CD4-positive, CD25-positive, alpha-beta regulatory T cell (primary cell): ENCODE results near the gene CHRM2. TPM values are rescaled to one million over a fixed set of nuclear protein-coding genes. Genes with fewer than 3 reads are reported as not detected.

Source experiments
- ATAC-seq, 2 donors: fragments of 150-1000 bp; cut with Tn5 transposase; one replicate each; pipeline ENCODE4 v1.10.0; 2021; ENCODE audit warnings: low read depth in 2 of 2, moderate number of reproducible peaks in 2 of 2, moderate library complexity in 1 of 2
- DNase-seq, 3 donors: peaks; one replicate each; pipeline versions ENCODE4 v3.0.0 to v3.0.0-alpha.2; 2012 to 2022; ENCODE audit warnings: mixed read lengths in 1 of 3
- H3K27ac ChIP-seq: one replicate; pipeline ENCODE4 v1.7.0; 2013; ENCODE audit warnings: mild to moderate bottlenecking, low read length; ENCODE audit not compliant: insufficient read depth, poor library complexity, severe bottlenecking
- H3K27me3 ChIP-seq: one replicate; pipeline ENCODE4 v1.7.0; 2013; ENCODE audit warnings: low read length; ENCODE audit not compliant: control insufficient read depth, insufficient read depth
- H3K36me3 ChIP-seq: one replicate; pipeline ENCODE4 v1.7.0; 2013; ENCODE audit warnings: mild to moderate bottlenecking, low read length, moderate library complexity; ENCODE audit not compliant: control insufficient read depth, insufficient read depth
- H3K4me1 ChIP-seq: 2 replicates; pipeline ENCODE4 v1.7.0; 2013; ENCODE audit warnings: mild to moderate bottlenecking, low read length; ENCODE audit not compliant: insufficient read depth, control insufficient read depth, poor library complexity, severe bottlenecking
- H3K4me3 ChIP-seq: one replicate; pipeline ENCODE4 v1.7.0; 2013; ENCODE audit warnings: low read depth, mild to moderate bottlenecking, low read length, moderate library complexity
- H3K9me3 ChIP-seq, 2 experiments: 1 replicate in 1 of 2; 2 replicates in 1 of 2; pipeline ENCODE4 v1.7.0; 2013; ENCODE audit warnings: low read length in 2 of 2, mild to moderate bottlenecking in 1 of 2, moderate library complexity in 1 of 2; ENCODE audit not compliant: control insufficient read depth in 2 of 2
- H3K27ac Mint-ChIP-seq, 3 donors: one replicate each; pipeline ENCODE4 v1.8.0; 2020 to 2022; ENCODE audit warnings: mild to moderate bottlenecking in 3 of 3, mixed read lengths in 3 of 3, moderate library complexity in 2 of 3
- H3K27me3 Mint-ChIP-seq: one replicate; pipeline ENCODE4 v1.8.0; 2022; ENCODE audit warnings: mild to moderate bottlenecking, mixed read lengths
- H3K36me3 Mint-ChIP-seq: one replicate; pipeline ENCODE4 v1.8.0; 2020; ENCODE audit warnings: mixed read lengths
- H3K4me1 Mint-ChIP-seq, 4 donors: one replicate each; pipeline ENCODE4 v1.8.0; 2020 to 2022; ENCODE audit warnings: mixed read lengths in 4 of 4, mild to moderate bottlenecking in 1 of 4
- H3K4me3 Mint-ChIP-seq, 4 donors: one replicate each; pipeline ENCODE4 v1.8.0; 2020 to 2022; ENCODE audit warnings: mild to moderate bottlenecking in 4 of 4, mixed read lengths in 4 of 4, moderate library complexity in 3 of 4
- H3K9me3 Mint-ChIP-seq, 7 donors: one replicate each; pipeline ENCODE4 v1.8.0; 2020 to 2022; ENCODE audit warnings: mixed read lengths in 7 of 7, mild to moderate bottlenecking in 3 of 7, moderate library complexity in 2 of 7
- polyA plus RNA-seq, 4 donors: library from polyadenylated mRNA; unstranded; fragments of 300-500 nt; fragmentation: Illumina TruSeq; gene quantifications; one replicate each; pipeline ENCODE4 v1.2.3, GENCODE V29; 2021
- total RNA-seq: library from RNA; stranded (reverse); gene quantifications from one replicate; pipeline ENCODE4 v1.2.3, GENCODE V29; 2022

CHRM2 gene
- total and polyA plus RNA-seq, 5 donors from 2014 or later, result not detected

GRCh38 chr7:136942994-136943393, 74.5 kb downstream of the CHRM2 start:
- Histone ChIP-seq H3K4me1 (no peaks in the 10 kb centered on the region), H3K27me3 (no peaks in the 10 kb centered on the region), H3K9me3 (no peaks in the 10 kb centered on the region), H3K27ac (no peak overlapping the region), H3K36me3 (no peaks in the 10 kb centered on the region), H3K4me3 (no peak overlapping the region)
- H3K36me3 Mint-ChIP-seq, result no peaks in the 10 kb centered on the region
- no peak overlapping the region for H3K27ac Mint-ChIP-seq
- peaks cover 3 to 24% (median 4%) of the 10 kb centered on the region in 7 donors for H3K9me3 Mint-ChIP-seq
- H3K27me3 Mint-ChIP-seq, result no peaks in the 10 kb centered on the region
- ATAC-seq (no peak), DNase-seq (no peak)
- H3K4me3 Mint-ChIP-seq, result no peak overlapping the region
- H3K4me1 Mint-ChIP-seq, result no peaks in the 10 kb centered on the region

- Mint-ChIP-seq H3K4me1 (no peaks in the 10 kb centered on the region), H3K4me3 (no peak overlapping the region), H3K9me3 (peaks cover 4 to 38% (median 8%) of the 10 kb centered on the region in 7 donors), H3K27ac (no peak overlapping the region), H3K36me3 (no peaks in the 10 kb centered on the region), H3K27me3 (no peaks in the 10 kb centered on the region)
- Histone ChIP-seq H3K9me3 (peaks cover 0 to 13% of the 10 kb centered on the region in 2 experiments), H3K4me1 (no peaks in the 10 kb centered on the region), H3K27me3 (no peaks in the 10 kb centered on the region), H3K27ac (no peak overlapping the region), H3K36me3 (no peaks in the 10 kb centered on the region), H3K4me3 (no peak overlapping the region)
- DNase-seq, result no peak
- ATAC-seq, result no peak
Observed at GRCh38 chr7:136947347-136947746, 78.9 kb downstream of the CHRM2 start.

GRCh38 chr7:136950331-136950730, 81.9 kb downstream of the CHRM2 start:
- no peaks in the 10 kb centered on the region for H3K27me3 ChIP-seq
- no peaks in the 10 kb centered on the region for H3K36me3 Mint-ChIP-seq
- H3K27ac Mint-ChIP-seq, result no peak overlapping the region
- H3K9me3 ChIP-seq, result peaks cover 0 to 15% of the 10 kb centered on the region in 2 experiments
- no peaks in the 10 kb centered on the region for H3K27me3 Mint-ChIP-seq
- H3K4me1 ChIP-seq, result no peaks in the 10 kb centered on the region
- DNase-seq (no peak), ATAC-seq (no peak)
- H3K4me3 ChIP-seq, result no peak overlapping the region
- no peaks in the 10 kb centered on the region for H3K4me1 Mint-ChIP-seq
- H3K36me3 ChIP-seq, result no peaks in the 10 kb centered on the region
- peaks cover 0 to 48% (median 8%) of the 10 kb centered on the region in 7 donors for H3K9me3 Mint-ChIP-seq
- no peak overlapping the region for H3K27ac ChIP-seq
- no peak overlapping the region for H3K4me3 Mint-ChIP-seq

GRCh38 chr7:136953386-136953785, 84.9 kb downstream of the CHRM2 start:
- Mint-ChIP-seq H3K27ac (no peak overlapping the region), H3K4me1 (no peaks in the 10 kb centered on the region), H3K4me3 (no peak overlapping the region), H3K27me3 (no peaks in the 10 kb centered on the region), H3K9me3 (peaks cover 0 to 32% (median 5%) of the 10 kb centered on the region in 7 donors), H3K36me3 (no peaks in the 10 kb centered on the region)
- no peaks in the 10 kb centered on the region for H3K27me3 ChIP-seq
- no peaks in the 10 kb centered on the region for H3K36me3 ChIP-seq
- H3K27ac ChIP-seq, result no peak overlapping the region
- DNase-seq (no peak), ATAC-seq (no peak)
- H3K4me1 ChIP-seq, result no peaks in the 10 kb centered on the region
- peaks cover 0 to 15% of the 10 kb centered on the region in 2 experiments for H3K9me3 ChIP-seq
- H3K4me3 ChIP-seq, result no peak overlapping the region

GRCh38 chr7:136956232-136956631, 87.8 kb downstream of the CHRM2 start:
- no peak overlapping the region for H3K27ac Mint-ChIP-seq
- H3K4me3 Mint-ChIP-seq, result no peak overlapping the region
- H3K36me3 Mint-ChIP-seq, result no peaks in the 10 kb centered on the region
- ATAC-seq, result no peak
- no peaks in the 10 kb centered on the region for H3K4me1 Mint-ChIP-seq
- H3K27me3 Mint-ChIP-seq, result no peaks in the 10 kb centered on the region
- Histone ChIP-seq H3K4me1 (no peaks in the 10 kb centered on the region), H3K27ac (no peak overlapping the region), H3K4me3 (no peak overlapping the region), H3K9me3 (peaks cover 0 to 16% of the 10 kb centered on the region in 2 experiments), H3K27me3 (no peaks in the 10 kb centered on the region), H3K36me3 (no peaks in the 10 kb centered on the region)
- peaks cover 0 to 30% (median 7%) of the 10 kb centered on the region in 7 donors for H3K9me3 Mint-ChIP-seq
- DNase-seq, result no peak

GRCh38 chr7:136956671-136957070, 88.2 kb downstream of the CHRM2 start:
- no peak overlapping the region for H3K4me3 Mint-ChIP-seq
- H3K27me3 ChIP-seq, result no peaks in the 10 kb centered on the region
- ATAC-seq, result no peak
- H3K4me1 Mint-ChIP-seq, result no peaks in the 10 kb centered on the region
- peaks cover 0 to 11% of the 10 kb centered on the region in 2 experiments for H3K9me3 ChIP-seq
- no peaks in the 10 kb centered on the region for H3K36me3 Mint-ChIP-seq
- no peak overlapping the region for H3K4me3 ChIP-seq
- no peak for DNase-seq
- no peak overlapping the region for H3K27ac Mint-ChIP-seq
- H3K36me3 ChIP-seq, result no peaks in the 10 kb centered on the region
- H3K9me3 Mint-ChIP-seq, result peaks cover 0 to 25% (median 7%) of the 10 kb centered on the region in 7 donors
- no peak overlapping the region for H3K27ac ChIP-seq
- H3K4me1 ChIP-seq, result no peaks in the 10 kb centered on the region
- H3K27me3 Mint-ChIP-seq, result no peaks in the 10 kb centered on the region

GRCh38 chr7:136957391-136957790, 88.9 kb downstream of the CHRM2 start:
- ATAC-seq, result no peak
- Mint-ChIP-seq H3K9me3 (peaks cover 0 to 21% (median 7%) of the 10 kb centered on the region in 7 donors), H3K4me3 (no peak overlapping the region), H3K27ac (no peak overlapping the region), H3K36me3 (no peaks in the 10 kb centered on the region), H3K4me1 (no peaks in the 10 kb centered on the region), H3K27me3 (no peaks in the 10 kb centered on the region)
- Histone ChIP-seq H3K27me3 (no peaks in the 10 kb centered on the region), H3K9me3 (peaks cover 0 to 5% of the 10 kb centered on the region in 2 experiments), H3K4me1 (no peaks in the 10 kb centered on the region), H3K27ac (no peak overlapping the region), H3K4me3 (no peak overlapping the region), H3K36me3 (no peaks in the 10 kb centered on the region)
- no peak for DNase-seq

GRCh38 chr7:136958016-136958415, 89.6 kb downstream of the CHRM2 start:
- H3K4me3 Mint-ChIP-seq, result no peak overlapping the region
- H3K9me3 Mint-ChIP-seq, result peaks cover 0 to 18% (median 7%) of the 10 kb centered on the region in 7 donors
- no peaks in the 10 kb centered on the region for H3K27me3 ChIP-seq
- H3K9me3 ChIP-seq, result peaks cover 0 to 4% of the 10 kb centered on the region in 2 experiments
- H3K4me3 ChIP-seq, result no peak overlapping the region
- no peak overlapping the region for H3K27ac Mint-ChIP-seq
- H3K27ac ChIP-seq, result no peak overlapping the region
- DNase-seq (no peak), ATAC-seq (no peak)
- no peaks in the 10 kb centered on the region for H3K4me1 Mint-ChIP-seq
- H3K36me3 Mint-ChIP-seq, result no peaks in the 10 kb centered on the region
- no peaks in the 10 kb centered on the region for H3K36me3 ChIP-seq
- no peaks in the 10 kb centered on the region for H3K27me3 Mint-ChIP-seq
- no peaks in the 10 kb centered on the region for H3K4me1 ChIP-seq
